ENCODE measurements around the gene CENPU.

GRCh38 chr4:184666670-184667069 lies 67.2 kb downstream of the CENPU start:
- TF ChIP-seq ERF (CRISPR knock-in tag; IDR thresholded peaks at IDR 0.05) (no peak), CTCF (CRISPR knock-in tag; IDR thresholded peaks at IDR 0.05) (no peak)
